Neural cell (in vitro differentiated cells): ENCODE data around the gene CHL1.

ENCODE experiments used
- EP300 ChIP-seq: fragments of 450-650 bp; conservative IDR thresholded peaks from 2 replicates; pipeline ENCODE4 v1.6.1; 2014; ENCODE audit warnings: antibody characterized with exemption, mild to moderate bottlenecking, moderate library complexity; ENCODE audit not compliant: poor library complexity, severe bottlenecking
- EZH2 ChIP-seq: fragments of 200-600, 300-800 bp; shearing (Covaris generic), sonication (generic); IDR thresholded peaks from 2 replicates; pipeline ENCODE4 v1.6.1; 2014; ENCODE audit warnings: antibody characterized with exemption, low read length, borderline replicate concordance, mild to moderate bottlenecking; ENCODE audit not compliant: insufficient read depth, poor library complexity, severe bottlenecking
- MXI1 ChIP-seq: fragments of 450-650 bp; conservative IDR thresholded peaks from 2 replicates; pipeline ENCODE4 v1.6.1; 2014; ENCODE audit warnings: antibody characterized with exemption, mild to moderate bottlenecking; ENCODE audit not compliant: poor library complexity, severe bottlenecking
- POLR2AphosphoS5 ChIP-seq: IDR thresholded peaks from 2 replicates; pipeline ENCODE4 v1.6.1; 2012
- RAD21 ChIP-seq: fragments of 450-650 bp; conservative IDR thresholded peaks from 2 replicates; pipeline ENCODE4 v1.6.1; 2014; ENCODE audit warnings: antibody characterized with exemption, mild to moderate bottlenecking, moderate library complexity
- REST ChIP-seq: IDR thresholded peaks from 2 replicates; pipeline ENCODE4 v1.6.1; 2012; ENCODE audit warnings: borderline replicate concordance
- SMC3 ChIP-seq: fragments of 450-650 bp; conservative IDR thresholded peaks from 2 replicates; pipeline ENCODE4 v1.6.1; 2014; ENCODE audit warnings: antibody characterized with exemption, mild to moderate bottlenecking, moderate library complexity; ENCODE audit not compliant: poor library complexity
- TAF1 ChIP-seq: IDR thresholded peaks from 2 replicates; pipeline ENCODE4 v1.6.1; 2012; ENCODE audit warnings: low read depth
- TF ChIP-seq, protein P1 (sequence below): fragments of 450-650 bp; IDR thresholded peaks from 2 replicates; pipeline ENCODE4 v1.5.1; 2014; ENCODE audit warnings: antibody characterized with exemption, mild to moderate bottlenecking, moderate library complexity; ENCODE audit not compliant: poor library complexity, severe bottlenecking

- TF ChIP-seq EZH2, result no peak
- TF ChIP-seq, protein P1, sequence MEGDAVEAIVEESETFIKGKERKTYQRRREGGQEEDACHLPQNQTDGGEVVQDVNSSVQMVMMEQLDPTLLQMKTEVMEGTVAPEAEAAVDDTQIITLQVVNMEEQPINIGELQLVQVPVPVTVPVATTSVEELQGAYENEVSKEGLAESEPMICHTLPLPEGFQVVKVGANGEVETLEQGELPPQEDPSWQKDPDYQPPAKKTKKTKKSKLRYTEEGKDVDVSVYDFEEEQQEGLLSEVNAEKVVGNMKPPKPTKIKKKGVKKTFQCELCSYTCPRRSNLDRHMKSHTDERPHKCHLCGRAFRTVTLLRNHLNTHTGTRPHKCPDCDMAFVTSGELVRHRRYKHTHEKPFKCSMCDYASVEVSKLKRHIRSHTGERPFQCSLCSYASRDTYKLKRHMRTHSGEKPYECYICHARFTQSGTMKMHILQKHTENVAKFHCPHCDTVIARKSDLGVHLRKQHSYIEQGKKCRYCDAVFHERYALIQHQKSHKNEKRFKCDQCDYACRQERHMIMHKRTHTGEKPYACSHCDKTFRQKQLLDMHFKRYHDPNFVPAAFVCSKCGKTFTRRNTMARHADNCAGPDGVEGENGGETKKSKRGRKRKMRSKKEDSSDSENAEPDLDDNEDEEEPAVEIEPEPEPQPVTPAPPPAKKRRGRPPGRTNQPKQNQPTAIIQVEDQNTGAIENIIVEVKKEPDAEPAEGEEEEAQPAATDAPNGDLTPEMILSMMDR, result no peak
- TF ChIP-seq RAD21, result no peak
- no peak for TF ChIP-seq TAF1
- TF ChIP-seq POLR2AphosphoS5, result no peak
- no peak for TF ChIP-seq REST
- TF ChIP-seq SMC3, result no peak
- TF ChIP-seq EP300, result no peak
- TF ChIP-seq MXI1, result no peak
Measured at GRCh38 chr3:299590-300301, 103.2 kb downstream of the CHL1 start.
